Measurements from ENCODE around the gene SLC26A6.
A peak's percentile ranks its signal among the peaks of the same experiment; 100 is the strongest.

GRCh38 chr3:48594417-48595049, 40.7 kb downstream of the SLC26A6 start:
- TF ChIP-seq, protein P1, sequence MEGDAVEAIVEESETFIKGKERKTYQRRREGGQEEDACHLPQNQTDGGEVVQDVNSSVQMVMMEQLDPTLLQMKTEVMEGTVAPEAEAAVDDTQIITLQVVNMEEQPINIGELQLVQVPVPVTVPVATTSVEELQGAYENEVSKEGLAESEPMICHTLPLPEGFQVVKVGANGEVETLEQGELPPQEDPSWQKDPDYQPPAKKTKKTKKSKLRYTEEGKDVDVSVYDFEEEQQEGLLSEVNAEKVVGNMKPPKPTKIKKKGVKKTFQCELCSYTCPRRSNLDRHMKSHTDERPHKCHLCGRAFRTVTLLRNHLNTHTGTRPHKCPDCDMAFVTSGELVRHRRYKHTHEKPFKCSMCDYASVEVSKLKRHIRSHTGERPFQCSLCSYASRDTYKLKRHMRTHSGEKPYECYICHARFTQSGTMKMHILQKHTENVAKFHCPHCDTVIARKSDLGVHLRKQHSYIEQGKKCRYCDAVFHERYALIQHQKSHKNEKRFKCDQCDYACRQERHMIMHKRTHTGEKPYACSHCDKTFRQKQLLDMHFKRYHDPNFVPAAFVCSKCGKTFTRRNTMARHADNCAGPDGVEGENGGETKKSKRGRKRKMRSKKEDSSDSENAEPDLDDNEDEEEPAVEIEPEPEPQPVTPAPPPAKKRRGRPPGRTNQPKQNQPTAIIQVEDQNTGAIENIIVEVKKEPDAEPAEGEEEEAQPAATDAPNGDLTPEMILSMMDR (IDR thresholded peaks at IDR 0.05), result no peak
- peak; percentile 25 for TF ChIP-seq POLR2A (IDR thresholded peaks at IDR 0.05)
